ENCODE data around the gene SIX3. TPM values are rescaled to one million over a fixed set of nuclear protein-coding genes. Genes with fewer than 3 reads are reported as not detected.

Gene SIX3
- total RNA-seq, 1 experiment from 2014 or later, result 0.07 TPM

DNA sequence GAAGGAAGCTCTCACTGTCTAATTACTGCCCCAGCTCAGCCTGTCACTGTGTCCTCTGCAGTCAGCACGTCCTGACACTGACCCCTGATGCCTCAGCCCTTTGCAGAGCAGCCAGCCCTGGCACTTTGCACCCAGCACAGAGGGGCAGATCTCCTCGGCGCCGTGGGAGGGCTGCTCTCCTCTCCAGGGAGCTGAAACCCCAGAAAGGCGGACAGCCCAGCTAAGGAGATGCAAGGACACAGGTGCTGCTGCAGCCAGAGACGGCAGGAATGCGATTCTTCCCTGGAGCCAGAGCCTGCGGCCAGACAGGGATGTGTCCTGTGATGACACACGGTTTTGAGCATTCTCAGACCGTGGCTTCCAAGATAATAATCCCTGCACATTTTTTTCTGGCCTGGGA, 34.5 kb upstream of the SIX3 start:
- Histone ChIP-seq H3K9me3 (ENCODE audit: low read length) (no peaks in the 10 kb centered on the region), H3K36me3 (ENCODE audit: low read depth, low read length) (no peaks in the 10 kb centered on the region), H3K9me2 (replicated peaks; ENCODE audit: low read length) (no peaks in the 10 kb centered on the region), H3F3A (ENCODE audit: low read length, unreplicated experiment) (no peaks in the 10 kb centered on the region), H3K4me2 (ENCODE audit: low read length) (no peak overlapping the region), H3K79me2 (ENCODE audit: low read length) (no peaks in the 10 kb centered on the region), H4K20me1 (ENCODE audit: low read length) (no peaks in the 10 kb centered on the region), H3K4me1 (ENCODE audit: insufficient read depth, low read length) (no peaks in the 10 kb centered on the region), H3K4me3 (ENCODE audit: low read length) (no peak overlapping the region), H3K9ac (ENCODE audit: low read length) (no peak overlapping the region), H3K27me3 (ENCODE audit: low read length) (peaks cover 9% of the 10 kb centered on the region; the same call in 1 of the 2 replicates), H2AFZ (ENCODE audit: low read length) (no peak overlapping the region), H3K27ac (ENCODE audit: low read length) (no peak overlapping the region)
- ChIA-PET CTCF (no interaction called here), POLR2A (ENCODE audit: unreplicated experiment) (no interaction called here)
- DNase-seq (no peak), ATAC-seq (no peak)
- BruUV-seq (replicated peaks), result no TSS peak
- TF ChIP-seq EZH2phosphoT487 (IDR thresholded peaks at IDR 0.05; ENCODE audit: borderline replicate concordance, low read length) (no peak), EZH2 (IDR thresholded peaks at IDR 0.05; ENCODE audit: low read length, unreplicated experiment) (no peak)
- TF ChIP-seq, protein P1, sequence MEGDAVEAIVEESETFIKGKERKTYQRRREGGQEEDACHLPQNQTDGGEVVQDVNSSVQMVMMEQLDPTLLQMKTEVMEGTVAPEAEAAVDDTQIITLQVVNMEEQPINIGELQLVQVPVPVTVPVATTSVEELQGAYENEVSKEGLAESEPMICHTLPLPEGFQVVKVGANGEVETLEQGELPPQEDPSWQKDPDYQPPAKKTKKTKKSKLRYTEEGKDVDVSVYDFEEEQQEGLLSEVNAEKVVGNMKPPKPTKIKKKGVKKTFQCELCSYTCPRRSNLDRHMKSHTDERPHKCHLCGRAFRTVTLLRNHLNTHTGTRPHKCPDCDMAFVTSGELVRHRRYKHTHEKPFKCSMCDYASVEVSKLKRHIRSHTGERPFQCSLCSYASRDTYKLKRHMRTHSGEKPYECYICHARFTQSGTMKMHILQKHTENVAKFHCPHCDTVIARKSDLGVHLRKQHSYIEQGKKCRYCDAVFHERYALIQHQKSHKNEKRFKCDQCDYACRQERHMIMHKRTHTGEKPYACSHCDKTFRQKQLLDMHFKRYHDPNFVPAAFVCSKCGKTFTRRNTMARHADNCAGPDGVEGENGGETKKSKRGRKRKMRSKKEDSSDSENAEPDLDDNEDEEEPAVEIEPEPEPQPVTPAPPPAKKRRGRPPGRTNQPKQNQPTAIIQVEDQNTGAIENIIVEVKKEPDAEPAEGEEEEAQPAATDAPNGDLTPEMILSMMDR (conservative IDR thresholded peaks at IDR 0.05; ENCODE audit: low read depth, low read length), result no peak
- intact Hi-C loops (cut with micrococcal nuclease), result no loop called here

DNA sequence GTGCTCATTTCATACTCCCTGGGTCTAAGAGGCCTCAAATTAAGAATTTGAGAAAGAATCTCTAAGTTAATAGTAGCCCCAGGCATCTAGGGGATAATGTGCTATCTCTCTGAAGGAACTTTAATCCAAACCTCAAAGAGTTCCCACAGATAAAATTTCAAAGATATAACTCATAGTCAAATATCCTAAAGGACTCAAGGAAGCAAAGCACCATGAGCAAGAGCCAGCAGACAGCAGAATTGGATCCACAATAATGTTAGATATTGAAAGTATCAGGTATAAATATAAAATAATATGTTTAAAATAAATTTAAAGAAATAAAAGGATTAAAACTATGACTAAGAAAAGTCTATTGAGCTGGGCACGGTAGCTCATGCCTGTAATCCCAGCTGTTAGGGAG, 31.7 kb upstream of the SIX3 start:
- no TSS peak for BruUV-seq (replicated peaks)
- Histone ChIP-seq H3F3A (ENCODE audit: low read length, unreplicated experiment) (no peaks in the 10 kb centered on the region), H2AFZ (ENCODE audit: low read length) (no peak overlapping the region), H3K4me2 (ENCODE audit: low read length) (no peak overlapping the region), H3K27me3 (ENCODE audit: low read length) (peaks cover 9% of the 10 kb centered on the region; the same call in 1 of the 2 replicates), H3K27ac (ENCODE audit: low read length) (no peak overlapping the region), H4K20me1 (ENCODE audit: low read length) (no peaks in the 10 kb centered on the region), H3K79me2 (ENCODE audit: low read length) (no peaks in the 10 kb centered on the region), H3K36me3 (ENCODE audit: low read depth, low read length) (no peaks in the 10 kb centered on the region), H3K9me3 (ENCODE audit: low read length) (no peaks in the 10 kb centered on the region), H3K4me3 (ENCODE audit: low read length) (no peak overlapping the region), H3K9me2 (replicated peaks; ENCODE audit: low read length) (no peaks in the 10 kb centered on the region), H3K9ac (ENCODE audit: low read length) (no peak overlapping the region), H3K4me1 (ENCODE audit: insufficient read depth, low read length) (no peaks in the 10 kb centered on the region)
- ATAC-seq (no peak), DNase-seq (no peak)
- ChIA-PET CTCF (no interaction called here), POLR2A (ENCODE audit: unreplicated experiment) (no interaction called here)
- intact Hi-C loops (cut with micrococcal nuclease), result no loop called here
- TF ChIP-seq EZH2 (IDR thresholded peaks at IDR 0.05; ENCODE audit: low read length, unreplicated experiment) (no peak), EZH2phosphoT487 (IDR thresholded peaks at IDR 0.05; ENCODE audit: borderline replicate concordance, low read length) (no peak)
- TF ChIP-seq, protein P1 (conservative IDR thresholded peaks at IDR 0.05; ENCODE audit: low read depth, low read length), result no peak

DNA sequence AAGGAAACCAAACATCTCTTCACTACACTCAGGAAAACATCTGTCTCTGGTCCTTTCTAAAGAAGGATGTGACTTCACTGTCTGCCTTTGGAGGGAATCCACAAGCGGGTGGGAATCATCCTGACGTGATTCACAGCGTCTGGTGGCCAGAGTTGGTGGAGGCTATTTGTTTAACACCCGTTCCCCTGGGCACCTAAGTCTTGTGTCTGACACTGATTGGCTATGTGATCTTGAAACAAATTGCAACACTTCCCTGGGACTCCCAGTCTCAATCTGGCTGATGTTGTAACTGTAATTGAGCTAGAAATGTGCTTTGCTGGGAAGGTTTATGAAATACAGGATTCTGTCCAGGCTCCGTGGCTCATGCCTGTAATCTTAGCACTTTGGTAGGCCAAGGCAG, 28.8 kb upstream of the SIX3 start:
- H3K4me3 ChIP-seq (ENCODE audit: low read length), result no peak overlapping the region
- H3K27me3 ChIP-seq (ENCODE audit: low read length), result no peaks in the 10 kb centered on the region
- H3F3A ChIP-seq (ENCODE audit: low read length, unreplicated experiment), result no peaks in the 10 kb centered on the region
- no peak overlapping the region for H2AFZ ChIP-seq (ENCODE audit: low read length)
- peak; percentile 32 for DNase-seq
- no peaks in the 10 kb centered on the region for H3K36me3 ChIP-seq (ENCODE audit: low read depth, low read length)
- POLR2A ChIA-PET (ENCODE audit: unreplicated experiment), result no interaction called here
- H3K4me2 ChIP-seq (ENCODE audit: low read length), result no peak overlapping the region
- H3K9me3 ChIP-seq (ENCODE audit: low read length), result no peaks in the 10 kb centered on the region
- no peaks in the 10 kb centered on the region for H3K4me1 ChIP-seq (ENCODE audit: insufficient read depth, low read length)
- H3K9me2 ChIP-seq (replicated peaks; ENCODE audit: low read length), result no peaks in the 10 kb centered on the region
- H3K79me2 ChIP-seq (ENCODE audit: low read length), result no peaks in the 10 kb centered on the region
- CTCF ChIA-PET, result no interaction called here
- peak; percentile 22; the same call in 1 of the 2 replicates for ATAC-seq
- no peak overlapping the region for H3K27ac ChIP-seq (ENCODE audit: low read length)
- intact Hi-C loops (cut with micrococcal nuclease), result no loop called here
- BruUV-seq (replicated peaks), result no TSS peak
- TF ChIP-seq EZH2 (IDR thresholded peaks at IDR 0.05; ENCODE audit: low read length, unreplicated experiment) (no peak), EZH2phosphoT487 (IDR thresholded peaks at IDR 0.05; ENCODE audit: borderline replicate concordance, low read length) (no peak)
- TF ChIP-seq, protein P1 (conservative IDR thresholded peaks at IDR 0.05; ENCODE audit: low read depth, low read length), result no peak
- no peaks in the 10 kb centered on the region for H4K20me1 ChIP-seq (ENCODE audit: low read length)
- H3K9ac ChIP-seq (ENCODE audit: low read length), result no peak overlapping the region
